HG03175 (cell line): Measurements from ENCODE around the gene AXIN2.
"Not testable (repeated sequence)": the region's sequence is repeated elsewhere in the genome, so short reads cannot be mapped to it uniquely, and the experiment has no call there.

Experiments used
- ATAC-seq: cut with Tn5 transposase; IDR thresholded peaks from one replicate; pipeline ENCODE4 v1.9.1; 2021; ENCODE audit warnings: mild to moderate bottlenecking, moderate library complexity; ENCODE audit not compliant: unreplicated experiment

The AXIN2 gene

GRCh38 chr17:65485388-65486299 is 75.8 kb downstream of the AXIN2 start:
- no peak for ATAC-seq

GRCh38 chr17:65484405-65484804 is 77.0 kb downstream of the AXIN2 start:
- not testable (repeated sequence) for ATAC-seq

GRCh38 chr17:65483438-65483837 is 78.0 kb downstream of the AXIN2 start:
- no peak for ATAC-seq

GRCh38 chr17:65482201-65482600 is 79.2 kb downstream of the AXIN2 start:
- ATAC-seq = no peak

- ATAC-seq = no peak
Measured at GRCh38 chr17:65479282-65479681, 82.2 kb downstream of the AXIN2 start.
